HS-27A (cell line): ENCODE data around the gene C19orf33.
A peak's percentile ranks its signal among the peaks of the same experiment; 100 is the strongest.

ENCODE experiments used
- DNase-seq: peaks from one replicate; pipeline ENCODE4 v3.0.0-alpha.2; 2012; ENCODE audit warnings: low read depth, missing footprints

C19orf33 gene

DNA sequence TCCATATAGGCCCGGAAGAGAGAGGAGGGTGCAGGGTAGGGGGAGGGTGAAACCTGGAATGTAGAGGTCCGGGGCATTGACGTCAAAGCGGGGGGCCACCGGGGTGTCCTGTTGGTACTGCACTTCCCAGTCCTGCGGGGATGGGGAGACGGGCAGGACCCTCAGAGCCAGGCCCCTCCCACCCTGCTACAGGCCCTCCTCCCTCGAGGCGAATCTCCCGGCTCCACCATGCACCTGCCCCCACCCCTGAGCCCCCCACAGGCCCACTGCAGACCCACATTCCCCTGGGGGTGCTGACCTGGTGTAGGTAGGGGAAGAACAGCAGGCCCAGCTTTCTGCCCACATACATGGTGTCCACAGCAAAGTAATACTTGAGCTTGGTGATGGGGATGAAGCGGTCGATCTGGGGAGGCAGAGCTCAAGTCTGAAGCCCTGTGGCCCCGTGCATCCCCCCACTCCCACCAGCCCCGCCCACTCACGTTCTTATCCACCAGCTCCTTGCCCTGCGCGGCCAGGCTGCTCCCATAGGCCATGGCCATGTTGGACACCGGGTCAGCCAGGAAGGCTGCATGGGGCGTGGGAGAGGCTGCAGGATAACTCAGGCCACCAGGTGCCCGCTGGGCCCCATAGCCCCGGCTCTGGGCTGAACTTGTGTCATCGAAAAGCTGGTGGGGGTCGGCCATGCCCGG is 5.0 kb downstream of the C19orf33 start:
- no peak for DNase-seq

DNA sequence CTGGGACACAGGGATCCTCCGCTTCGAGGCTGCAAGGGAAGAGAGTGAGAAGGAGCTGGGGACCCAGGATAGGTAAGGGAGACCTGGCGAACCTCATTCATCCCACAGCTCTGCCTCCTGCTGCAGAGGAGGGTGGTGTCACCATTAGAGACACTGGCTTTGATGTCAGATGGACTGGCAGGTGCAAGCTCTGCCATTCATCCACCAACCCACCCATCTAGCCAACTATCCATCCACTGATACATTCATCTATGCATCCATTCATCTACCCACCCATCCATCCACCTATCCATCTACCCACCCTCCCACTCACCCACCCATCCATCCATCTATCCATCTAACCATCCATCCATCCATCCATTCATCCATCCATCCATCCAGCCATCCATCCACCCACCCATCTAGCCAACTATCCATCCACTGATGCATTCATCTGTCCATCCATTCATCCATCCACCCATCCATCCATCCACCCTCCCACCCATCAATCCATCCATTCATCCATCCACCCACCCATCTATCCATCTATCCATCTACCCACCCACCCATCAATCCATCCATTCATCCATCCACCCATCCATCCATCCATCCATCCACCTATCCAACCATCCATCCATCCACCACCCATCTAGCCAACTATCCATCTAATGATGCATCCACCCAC is 5.7 kb downstream of the C19orf33 start:
- DNase-seq = no peak

DNA sequence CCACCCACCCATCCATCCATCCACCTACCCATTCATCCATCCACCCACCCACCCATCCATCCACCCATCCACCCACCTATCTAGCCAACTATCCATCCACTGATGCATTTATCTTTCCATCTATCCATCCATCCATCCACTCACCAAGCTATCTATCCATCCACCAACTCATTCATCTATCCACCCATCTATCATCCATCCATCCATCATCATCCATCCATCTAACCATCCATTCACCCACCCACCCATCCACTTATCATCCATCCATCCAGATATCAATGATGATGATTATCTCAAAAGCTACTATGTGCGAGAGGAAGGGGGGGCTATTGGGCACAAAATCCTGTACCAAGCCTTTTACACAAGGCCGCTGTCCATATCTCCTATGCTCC is 6.2 kb downstream of the C19orf33 start:
- DNase-seq = no peak

DNA sequence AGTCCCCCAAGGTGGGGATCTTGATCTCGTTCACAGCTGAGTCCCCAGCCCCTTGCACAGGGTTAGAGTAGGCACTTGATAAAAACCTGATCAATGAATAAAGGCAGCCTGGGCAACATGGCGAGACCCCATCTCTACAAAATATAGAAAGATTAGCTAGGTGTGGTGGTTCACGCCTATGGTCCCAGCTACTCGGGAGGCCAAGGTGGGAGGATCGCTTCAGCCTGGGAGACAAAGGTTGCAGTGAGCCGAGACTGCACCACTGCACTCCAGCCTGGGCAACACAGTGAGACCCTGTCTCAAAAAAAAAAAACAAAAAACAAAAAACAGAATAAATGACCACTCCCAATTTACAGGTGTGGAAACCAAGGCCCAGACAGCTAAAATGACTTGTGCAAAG is 6.9 kb downstream of the C19orf33 start:
- no peak for DNase-seq

DNA sequence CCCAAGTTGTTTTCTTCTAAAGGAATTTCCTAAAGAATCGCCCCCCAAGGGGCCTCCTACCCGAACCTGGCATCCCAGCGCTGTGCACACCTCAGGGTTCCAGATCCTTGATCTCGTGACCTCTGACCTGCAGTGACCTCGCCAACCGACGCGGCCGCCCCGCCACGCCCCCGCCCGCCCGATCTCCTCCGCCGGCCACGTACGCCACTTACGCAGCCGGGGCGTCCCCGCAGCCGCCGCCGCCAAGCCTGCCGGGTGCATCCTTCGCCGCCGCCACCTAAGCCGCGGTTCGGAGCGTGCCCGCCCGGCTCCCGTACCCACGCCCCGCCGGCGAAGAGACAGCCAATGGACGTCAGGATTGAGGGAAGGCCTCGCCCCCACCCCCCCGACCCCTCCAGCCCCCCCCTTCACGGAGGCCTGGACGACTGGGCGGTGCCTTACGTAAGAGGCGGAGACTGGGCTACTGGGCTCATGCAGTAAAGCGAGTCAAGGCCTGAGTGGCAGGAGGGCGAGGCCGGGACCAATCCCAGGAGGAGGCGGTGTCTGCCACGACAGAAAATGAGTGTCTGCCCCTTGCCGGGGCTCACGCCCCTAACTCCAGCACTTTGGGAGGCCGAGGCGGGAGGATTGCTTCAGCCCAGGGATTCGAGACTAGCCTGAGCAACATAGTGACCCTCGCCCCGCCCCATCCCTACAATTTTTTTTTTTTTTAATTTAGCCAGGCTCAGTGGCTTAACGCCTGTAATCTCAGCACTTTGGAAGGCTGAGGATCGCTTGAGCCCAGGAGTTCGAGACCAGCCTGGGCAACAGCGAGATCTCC is 11.8 kb downstream of the C19orf33 start, which contains the start of gene YIF1B:
TSS of gene YIF1B (minus strand) at position 291 of the 820 bp plus-strand sequence. CDS start at position 261, 30 bp downstream.
- peak; percentile 97 for DNase-seq

DNA sequence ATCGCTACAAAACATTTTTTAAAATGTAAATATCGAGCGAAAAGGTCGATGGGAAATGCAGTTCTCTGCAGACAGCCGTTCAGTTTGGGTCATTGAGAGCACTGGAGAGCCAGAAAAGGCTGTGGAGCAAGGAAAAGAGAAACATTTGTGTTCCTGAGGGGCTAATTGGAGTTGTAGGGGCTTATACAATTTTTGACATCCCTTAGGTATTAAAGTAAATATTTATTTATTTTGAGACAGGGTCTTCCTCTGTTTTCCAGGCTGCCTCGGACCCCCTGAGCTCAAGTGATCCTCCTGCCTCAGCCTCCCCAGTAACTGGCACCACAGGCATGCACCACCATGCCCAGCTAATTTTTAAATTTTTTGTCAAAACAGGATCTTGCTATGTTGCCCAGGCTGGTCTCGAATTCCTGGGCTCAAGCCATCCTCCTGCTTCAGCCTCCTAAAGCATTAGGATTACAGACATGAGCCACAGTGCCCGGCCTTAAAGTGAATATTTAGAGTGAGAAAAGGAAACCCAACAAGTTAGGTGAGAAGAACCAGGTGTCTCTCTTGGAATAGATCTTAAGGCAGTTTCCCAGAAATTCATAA is 12.5 kb downstream of the C19orf33 start:
- no peak for DNase-seq

DNA sequence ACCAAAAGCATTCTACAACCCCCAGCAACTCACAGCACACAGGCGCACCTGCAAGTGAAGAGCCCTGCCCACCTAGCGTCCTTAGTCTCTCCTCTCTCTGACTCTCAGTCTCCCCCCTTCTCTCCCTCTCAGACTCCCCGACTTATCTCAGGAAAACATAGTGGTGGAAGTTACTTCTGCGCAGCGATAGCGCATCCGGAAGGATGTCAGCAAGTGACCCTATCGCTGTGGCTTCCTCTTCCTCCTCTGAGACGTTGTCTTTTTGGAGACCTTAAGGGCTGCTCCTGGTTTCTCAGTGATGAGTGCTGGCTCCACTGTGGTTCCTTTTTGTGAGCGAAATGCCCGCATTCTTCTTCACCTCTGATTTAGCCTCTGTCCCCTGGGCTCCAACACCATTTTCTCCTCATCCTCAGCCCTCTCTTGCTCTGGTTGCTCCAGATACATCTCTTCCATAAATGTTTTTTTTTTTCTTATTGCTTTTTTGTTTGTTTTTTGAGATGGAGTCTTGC is 13.1 kb downstream of the C19orf33 start:
- DNase-seq = no peak

DNA sequence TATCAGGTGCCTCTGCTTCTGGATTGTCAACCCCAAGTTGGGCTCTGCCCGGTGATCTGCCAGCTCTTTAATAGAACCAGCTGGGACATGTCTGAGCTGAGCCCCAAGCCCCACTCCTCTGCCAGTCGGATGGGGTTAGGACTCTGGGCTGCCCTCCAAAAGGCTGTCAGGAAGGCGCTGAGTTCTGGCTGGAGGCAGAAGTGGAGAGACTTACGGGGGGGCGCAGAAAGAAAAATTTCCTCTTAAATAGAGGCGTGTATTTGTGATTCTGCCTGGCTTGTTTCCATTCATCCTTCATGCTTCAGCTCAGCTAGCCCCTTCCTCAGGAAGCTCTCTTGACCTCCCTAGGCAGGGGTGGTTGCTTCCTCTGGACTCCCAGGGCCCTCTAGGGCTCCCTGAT is 14.6 kb downstream of the C19orf33 start:
- no peak for DNase-seq

DNA sequence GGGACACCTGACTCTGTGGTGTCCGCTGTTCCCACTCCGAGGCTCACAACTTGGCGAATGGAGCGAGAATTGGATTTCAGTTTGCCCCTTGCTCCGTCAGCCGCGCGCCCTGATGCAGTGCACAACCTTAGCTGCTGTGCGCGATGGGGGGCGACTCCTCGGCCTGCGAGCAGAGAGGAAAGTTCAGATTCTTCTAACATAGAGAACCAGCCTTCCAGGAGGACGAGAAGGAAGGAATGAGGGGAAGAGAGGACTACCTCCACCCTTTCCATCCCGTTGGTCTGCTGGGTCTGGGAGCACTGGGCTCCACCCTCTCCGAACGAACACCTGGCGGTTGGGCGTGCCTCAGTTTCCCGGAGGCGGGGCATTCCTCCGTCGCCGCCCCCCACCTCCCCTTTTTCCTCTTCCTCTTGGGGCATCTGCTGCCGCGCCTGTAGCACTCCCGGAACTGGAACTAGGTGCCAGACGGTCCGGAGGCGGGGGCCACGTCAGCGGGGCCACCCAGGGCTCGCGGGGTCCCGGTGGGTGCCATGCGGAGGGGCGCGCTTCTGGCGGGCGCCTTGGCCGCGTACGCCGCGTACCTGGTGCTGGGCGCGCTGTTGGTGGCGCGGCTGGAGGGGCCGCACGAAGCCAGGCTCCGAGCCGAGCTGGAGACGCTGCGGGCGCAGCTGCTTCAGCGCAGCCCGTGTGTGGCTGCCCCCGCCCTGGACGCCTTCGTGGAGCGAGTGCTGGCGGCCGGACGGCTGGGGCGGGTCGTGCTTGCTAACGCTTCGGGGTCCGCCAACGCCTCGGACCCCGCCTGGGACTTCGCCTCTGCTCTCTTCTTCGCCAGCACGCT is 15.6 kb downstream of the C19orf33 start, which contains the start of gene KCNK6:
TSS of gene KCNK6 (plus strand) at position 425 of the 838 bp plus-strand sequence. CDS start at position 531, 106 bp downstream.
- DNase-seq = no peak

DNA sequence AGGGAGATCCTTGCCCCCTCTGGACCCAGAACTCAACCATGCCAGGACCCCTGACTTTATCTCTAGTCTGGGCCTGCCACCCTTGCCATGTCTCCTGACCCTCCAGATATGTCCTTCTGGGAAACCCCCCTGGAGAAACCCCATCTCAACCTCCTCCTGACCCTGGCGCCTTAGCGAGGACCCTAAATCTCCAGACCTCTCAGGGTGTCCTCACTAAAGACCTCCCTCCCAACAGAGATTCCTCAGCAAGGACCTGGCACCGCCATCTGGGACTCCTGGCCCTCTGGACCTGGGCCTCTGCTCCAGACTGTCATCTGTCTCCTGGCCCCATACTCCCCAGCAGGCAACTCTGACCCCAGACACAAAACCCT is 16.9 kb downstream of the C19orf33 start:
- no peak for DNase-seq

DNA sequence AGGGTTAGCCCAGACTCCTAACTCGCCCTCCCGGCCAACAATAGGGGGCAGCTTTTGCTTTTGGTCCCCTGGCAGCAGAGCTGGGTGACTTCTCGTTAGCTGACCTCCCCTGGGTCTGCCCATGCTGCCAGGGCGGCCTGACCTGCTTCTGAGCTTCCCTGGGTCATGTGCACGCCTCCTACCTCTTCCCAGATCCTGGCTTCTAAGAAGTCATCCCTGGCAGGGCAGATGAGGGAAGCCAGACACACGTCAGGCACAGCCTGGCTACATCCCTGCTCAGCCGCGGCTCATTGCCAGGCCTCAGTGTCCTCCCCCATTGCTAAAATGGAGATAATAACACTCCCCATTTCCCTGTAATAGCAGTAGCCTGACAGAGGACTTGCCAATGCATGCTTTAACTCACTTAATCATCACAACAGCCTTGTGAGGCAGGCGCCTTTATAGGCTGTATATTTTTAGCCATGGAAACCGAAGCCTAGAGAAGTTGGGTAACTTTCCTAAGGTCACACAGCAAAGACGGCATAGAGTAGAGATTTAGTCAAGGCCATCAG is 17.7 kb downstream of the C19orf33 start:
- DNase-seq = no peak

DNA sequence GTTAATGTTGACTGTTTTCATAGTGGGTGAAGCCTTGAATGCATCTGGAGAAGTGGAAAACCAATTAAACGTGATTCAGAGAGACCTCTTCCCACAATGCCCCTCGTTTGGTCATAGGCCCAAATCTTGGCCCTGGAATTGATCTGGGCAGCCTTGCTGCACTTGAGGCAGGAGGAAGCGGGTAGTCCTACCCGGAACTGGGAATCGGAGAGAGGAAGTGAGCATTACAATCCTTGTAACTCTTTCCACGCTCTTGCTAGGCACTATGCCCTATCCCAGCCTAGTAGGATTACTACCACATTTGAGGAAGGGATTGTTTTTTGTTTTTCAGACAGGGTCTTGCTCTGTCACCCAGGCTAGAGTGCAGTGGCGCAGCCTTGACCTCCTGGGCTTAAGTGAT is 19.2 kb downstream of the C19orf33 start:
- DNase-seq = no peak

DNA sequence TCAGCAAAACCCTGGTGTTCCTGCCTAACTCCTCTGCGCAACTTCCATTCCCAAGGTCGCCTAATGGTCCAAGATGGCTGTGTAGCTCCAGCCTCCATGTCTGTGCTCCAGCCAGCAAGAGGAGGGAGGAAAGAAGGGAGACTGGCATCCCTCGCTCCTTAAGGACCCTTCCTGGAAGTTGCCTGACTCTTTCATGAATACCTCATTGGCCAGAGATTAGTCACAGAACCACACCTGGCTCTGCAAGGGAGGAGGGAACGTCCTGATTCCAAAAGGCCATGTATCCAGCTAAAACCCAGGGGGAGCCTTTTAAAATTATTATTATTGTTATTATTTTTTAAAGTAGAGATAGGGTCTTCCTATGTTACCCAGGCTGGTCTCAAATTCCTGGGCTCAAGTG is 20.4 kb downstream of the C19orf33 start:
- DNase-seq = no peak

DNA sequence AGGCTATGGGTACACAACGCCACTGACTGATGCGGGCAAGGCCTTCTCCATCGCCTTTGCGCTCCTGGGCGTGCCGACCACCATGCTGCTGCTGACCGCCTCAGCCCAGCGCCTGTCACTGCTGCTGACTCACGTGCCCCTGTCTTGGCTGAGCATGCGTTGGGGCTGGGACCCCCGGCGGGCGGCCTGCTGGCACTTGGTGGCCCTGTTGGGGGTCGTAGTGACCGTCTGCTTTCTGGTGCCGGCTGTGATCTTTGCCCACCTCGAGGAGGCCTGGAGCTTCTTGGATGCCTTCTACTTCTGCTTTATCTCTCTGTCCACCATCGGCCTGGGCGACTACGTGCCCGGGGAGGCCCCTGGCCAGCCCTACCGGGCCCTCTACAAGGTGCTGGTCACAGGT is 22.5 kb downstream of the C19orf33 start:
- DNase-seq = no peak

DNA sequence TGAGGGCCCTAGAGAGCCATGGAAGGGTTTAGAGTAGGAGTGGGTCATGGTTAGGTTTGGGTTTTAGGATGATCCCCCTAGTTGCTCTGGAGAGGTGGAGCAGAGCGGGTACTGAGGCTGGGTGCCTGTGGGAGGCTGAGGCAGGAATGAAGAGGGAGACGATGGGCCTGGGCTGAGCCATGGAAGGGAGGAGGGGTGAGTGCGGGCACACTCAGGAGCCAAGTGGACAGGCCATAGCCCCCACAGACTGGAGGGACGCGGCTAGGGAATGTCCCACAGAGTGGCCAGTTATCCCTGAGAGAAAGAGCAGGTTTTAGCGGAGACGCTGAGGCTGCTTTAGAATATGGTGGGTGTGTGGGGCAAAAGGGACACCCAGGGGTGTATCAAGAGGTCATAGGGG is 25.6 kb downstream of the C19orf33 start:
- no peak for DNase-seq

DNA sequence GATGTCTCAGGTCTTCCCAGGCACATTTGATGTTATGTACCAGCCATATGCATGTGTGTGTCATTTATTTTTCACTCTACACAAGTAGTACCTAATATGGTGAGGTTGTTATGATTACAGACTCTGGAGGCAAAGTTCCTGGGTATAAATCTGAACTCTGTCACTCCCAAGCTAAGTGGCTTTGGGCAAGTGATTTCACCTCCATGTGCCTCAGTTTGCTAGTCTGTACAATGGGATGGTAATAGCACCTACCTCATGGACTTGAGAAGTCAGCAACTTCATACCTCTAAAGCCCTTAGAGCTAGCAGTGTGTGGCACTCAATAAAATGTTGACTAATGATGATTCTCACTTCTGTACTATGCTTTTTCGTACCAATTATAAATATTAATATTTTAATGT is 27.7 kb downstream of the C19orf33 start:
- DNase-seq = no peak

DNA sequence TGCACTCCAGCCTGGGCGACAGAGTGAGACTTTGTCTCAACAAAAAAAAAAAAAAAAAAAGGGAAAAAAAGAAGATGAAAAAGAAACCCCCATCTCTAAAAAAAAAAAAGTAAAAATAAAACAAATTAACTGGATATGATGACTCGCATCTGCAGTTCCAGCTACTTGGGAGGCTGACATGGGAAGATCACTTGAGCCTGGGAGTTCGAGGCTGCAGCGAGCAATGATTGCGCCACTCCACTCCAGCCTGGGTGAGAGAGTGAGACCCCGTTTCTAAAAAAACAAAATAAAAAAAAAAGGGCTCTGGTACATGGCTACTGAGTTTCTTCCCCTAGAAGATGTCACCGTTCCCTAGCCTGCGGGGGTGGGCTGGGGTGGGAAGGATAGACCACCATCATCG is 29.2 kb downstream of the C19orf33 start:
- DNase-seq = no peak

DNA sequence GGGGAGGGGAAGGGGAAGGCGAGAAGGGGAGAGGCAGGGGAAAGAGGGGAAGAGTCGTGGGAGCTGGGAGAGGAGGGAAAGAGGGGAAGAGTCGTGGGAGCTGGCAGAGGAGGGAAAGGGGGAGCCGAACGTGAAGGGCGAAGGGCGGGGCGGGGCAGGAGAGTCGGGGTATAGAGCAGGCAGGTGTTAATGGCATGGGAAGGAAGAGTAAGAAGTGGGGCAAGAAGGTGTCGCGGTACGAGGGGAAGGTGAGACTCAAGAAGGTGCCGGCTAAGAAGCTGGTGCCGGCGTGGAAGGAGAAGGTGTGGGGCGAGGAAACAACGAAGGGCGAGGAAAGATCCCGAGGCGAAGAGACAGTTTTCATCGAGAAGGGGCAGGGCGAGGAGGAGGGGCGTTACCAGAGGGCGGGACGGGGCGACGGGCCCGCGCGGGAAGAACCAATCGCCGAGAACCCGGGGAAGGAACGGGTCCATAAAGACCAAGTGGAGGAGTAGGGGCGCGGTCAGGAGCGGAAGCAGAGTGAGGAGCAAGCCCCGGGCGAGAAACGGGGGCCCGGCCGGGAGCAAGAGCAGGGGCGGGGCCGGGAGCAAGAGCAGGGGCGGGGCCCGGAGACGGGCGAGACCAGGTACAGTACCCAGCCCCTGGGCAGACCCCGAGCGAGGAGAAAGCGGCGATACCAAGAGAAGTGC is 32.0 kb downstream of the C19orf33 start:
- DNase-seq = peak; percentile 97

DNA sequence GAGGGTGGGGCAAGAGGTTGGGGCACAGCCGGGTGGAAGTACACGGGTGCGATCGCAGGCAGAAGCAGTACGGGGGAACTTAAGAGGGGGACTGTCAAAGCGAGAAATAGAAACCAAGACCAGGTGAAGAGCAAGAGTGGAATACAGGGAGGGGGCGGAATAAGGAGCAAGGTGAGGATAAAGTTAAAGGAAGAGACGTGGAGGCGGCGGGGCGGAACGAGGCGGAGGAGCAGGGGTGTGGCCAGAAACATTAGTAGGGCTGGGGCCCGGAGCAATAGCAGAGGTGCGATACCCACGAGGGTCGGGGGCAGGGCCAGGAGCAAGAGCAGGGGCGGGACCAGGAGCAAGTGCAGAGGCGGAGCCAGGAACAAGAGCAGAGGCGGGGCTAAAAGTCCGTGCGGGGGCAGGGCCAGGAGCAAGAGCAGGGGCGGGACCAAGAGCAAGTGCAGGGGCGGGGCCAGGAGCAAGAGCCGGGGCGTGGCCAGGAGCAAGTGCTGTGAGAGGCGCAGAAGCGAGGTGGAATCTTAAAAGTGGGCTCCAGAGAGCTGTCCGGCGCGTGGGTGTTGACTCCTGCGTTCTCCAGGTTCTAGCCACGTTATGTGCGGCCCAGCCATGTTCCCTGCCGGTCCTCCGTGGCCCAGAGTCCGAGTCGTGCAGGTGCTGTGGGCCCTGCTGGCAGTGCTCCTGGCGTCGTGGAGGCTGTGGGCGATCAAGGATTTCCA is 32.7 kb downstream of the C19orf33 start:
- DNase-seq = peak; percentile 93

DNA sequence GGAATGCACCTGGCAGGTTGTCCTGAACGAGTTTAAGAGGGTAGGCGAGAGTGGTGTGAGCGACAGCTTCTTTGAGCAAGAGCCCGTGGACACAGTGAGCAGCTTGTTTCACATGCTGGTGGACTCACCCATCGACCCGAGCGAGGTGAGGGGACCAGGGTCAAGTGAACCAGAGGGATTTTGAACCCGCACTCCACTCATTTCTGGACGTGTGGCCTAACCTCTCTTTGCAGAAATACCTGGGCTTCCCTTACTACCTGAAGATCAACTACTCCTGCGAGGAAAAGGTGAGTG is 33.3 kb downstream of the C19orf33 start:
- DNase-seq = no peak
